T-helper 22 cell (primary cell): Measurements from ENCODE around the gene UBE2I.
A peak's percentile ranks its signal among the peaks of the same experiment; 100 is the strongest.

Experiments used
- DNase-seq: peaks from one replicate; pipeline ENCODE4 v3.0.0-alpha.2; 2020; ENCODE audit warnings: low read depth

UBE2I gene

DNA sequence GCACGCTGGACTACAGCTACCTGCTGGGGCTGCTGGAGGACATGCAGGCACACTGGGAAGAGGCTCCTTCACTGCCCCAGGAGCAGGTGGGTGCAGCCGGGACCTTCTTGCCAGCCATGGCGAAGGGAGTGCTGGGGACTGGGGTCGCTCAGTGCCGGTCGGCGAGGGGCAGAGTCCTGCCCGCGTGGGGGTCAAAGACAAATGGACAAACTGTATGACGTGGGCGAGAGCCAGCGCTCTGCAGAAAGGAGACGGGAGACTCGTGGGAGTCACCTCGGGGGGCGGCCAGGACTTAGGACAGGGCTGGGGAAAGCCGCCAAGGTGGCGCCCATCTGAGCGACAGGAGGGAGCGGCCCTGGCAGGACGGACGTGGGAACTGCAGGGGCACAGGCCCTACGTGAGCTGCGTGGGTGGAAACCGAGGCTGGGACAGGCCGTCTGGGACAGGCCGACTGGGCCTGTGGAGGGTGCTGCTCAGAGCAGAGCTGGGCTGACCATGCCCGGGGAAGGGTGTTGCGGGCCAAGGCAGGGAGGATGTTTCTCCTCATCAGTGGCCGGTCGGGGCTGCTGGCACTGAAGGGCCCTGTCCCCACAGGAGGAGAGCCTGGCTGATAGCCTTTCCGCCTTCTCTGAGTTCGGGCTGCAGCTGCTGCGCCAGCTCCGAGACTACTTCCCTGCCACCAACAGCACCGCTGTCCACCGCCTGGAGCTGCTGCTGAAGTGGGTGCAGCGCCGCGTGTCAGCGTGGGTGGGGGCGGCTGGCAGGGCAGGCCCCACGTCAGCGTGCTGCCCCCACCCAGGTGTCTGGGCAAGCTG, 34.2 kb downstream of the UBE2I start:
- DNase-seq, result no peak

DNA sequence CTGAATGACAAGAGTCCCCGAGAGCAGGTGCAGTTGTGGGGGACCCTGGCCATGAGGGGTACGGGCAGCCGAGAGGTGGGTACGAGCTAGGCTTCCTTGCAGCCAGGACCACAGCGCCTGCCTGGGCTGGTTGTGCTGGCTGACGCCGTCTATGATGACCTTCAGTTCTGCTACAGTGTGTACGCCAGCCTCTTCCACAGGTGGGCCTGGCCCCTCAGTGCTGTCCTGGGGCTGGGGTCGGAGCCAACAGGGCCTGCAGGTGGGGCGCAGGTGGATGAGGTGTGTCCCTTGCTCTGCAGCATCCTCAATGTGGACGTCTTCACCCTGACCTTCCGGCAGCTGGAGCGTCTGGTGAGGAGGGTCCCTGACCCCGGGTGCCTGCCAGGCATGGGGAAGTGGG, 35.1 kb downstream of the UBE2I start:
- no peak for DNase-seq

DNA sequence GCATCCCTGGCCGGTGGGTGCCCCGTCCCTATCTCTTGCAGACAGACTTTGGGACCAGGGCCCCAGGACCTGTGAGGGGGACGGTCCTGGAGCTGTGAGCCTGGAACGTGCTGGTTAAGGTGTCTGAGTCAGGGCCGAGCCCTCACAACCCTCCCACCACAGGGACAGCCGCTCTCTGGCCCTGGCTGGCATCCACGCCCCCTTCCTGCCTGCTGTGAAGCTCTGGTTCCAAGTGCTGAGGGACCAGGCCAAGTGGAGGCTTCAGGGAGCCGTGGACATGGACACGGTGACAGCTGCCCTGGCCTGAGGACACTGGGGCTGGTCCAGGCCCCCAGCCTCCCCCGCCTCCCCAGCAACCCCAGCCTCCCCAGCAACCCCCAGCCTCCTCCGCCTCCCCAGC, 35.7 kb downstream of the UBE2I start:
- DNase-seq, result no peak

DNA sequence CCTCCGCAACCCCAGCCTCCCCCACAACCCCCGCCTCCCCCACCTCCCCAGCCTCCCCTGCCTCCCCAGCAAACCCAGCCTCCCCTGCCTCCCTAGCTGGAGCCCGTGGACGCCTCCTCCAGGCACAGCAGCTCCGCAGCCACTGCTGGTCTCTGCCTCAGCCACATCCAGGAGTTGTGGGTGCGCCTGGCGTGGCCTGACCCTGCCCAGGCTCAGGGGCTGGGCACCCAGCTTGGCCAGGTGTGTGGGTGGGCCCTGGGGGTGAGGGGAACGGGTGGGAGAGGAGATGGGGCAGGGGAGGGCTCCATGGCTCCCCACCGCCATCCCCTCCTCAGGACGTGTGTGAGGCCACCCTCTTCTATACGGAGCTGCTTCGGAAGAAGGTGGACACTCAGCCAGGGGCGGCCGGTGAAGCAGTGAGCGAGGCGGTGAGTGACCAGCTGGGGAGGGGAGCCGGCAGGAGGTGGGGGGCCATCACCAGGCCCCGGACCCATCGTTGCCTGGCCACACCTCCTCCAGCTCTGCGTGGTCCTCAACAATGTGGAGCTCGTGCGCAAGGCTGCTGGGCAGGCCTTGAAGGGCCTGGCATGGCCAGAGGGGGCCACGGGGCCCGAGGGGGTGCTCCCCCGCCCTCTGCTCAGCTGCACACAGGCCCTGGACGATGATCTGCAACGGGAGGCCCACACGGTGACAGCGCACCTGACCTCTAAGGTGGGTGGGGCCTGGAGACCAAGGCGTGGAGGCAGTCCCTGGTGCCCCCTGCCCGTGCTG, 36.4 kb downstream of the UBE2I start:
- no peak for DNase-seq

DNA sequence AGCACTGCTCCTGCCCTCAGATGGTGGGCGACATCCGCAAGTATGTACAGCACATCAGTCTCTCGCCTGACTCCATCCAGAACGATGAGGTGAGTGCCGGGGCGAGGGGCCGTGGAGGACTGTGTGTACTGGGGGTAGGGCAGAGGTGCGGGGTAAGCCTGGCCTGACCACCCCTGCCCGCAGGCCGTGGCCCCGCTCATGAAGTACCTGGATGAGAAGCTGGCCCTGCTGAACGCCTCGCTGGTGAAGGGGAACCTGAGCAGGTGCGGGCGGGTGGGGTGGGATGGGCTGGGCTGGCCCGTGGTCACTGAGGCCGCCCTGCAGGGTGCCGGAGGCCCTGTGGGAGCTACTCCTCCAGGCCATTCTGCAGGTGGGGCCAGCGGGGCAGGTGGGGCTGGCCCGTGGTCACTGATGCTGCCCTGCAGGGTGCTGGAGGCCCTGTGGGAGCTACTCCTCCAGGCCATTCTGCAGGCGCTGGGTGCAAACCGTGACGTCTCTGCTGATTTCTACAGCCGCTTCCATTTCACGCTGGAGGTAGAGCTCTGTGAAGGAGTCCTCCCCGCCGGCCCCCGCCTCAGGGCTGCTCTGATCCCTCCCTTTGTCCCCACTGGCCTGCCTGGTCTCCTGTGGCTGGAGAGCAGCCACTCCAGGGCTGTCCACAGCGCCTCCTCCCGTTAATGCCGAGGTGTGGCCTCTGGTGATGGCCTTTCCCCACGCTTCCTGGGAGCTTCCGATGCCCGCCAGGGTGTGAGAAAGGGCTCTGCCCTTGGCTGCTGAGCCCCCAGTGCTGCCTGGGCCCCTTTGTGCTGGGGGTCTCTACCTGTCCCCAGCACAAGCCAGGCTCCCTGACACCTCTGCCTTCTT, 37.2 kb downstream of the UBE2I start:
- no peak for DNase-seq

GRCh38 chr16:1347286-1347855, 37.9 kb downstream of the UBE2I start:
- no peak for DNase-seq

DNA sequence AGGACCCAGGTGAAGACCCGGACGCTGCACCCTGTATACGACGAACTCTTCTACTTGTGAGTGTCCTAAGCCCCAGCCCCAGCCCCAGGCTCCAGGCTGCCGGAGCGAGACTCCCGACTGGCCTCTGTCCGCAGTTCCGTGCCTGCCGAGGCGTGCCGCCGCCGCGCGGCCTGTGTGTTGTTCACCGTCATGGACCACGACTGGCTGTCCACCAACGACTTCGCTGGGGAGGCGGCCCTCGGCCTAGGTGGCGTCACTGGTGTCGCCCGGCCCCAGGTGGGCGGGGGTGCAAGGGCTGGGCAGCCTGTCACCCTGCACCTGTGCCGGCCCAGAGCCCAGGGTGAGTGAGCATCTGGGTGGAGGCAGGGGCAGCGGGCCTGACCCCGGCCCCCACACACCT, 38.5 kb downstream of the UBE2I start:
- no peak for DNase-seq

- DNase-seq, result no peak
Measured at GRCh38 chr16:1348441-1348840, 39.0 kb downstream of the UBE2I start.

- DNase-seq, result no peak
Measured at GRCh38 chr16:1348926-1349325, 39.5 kb downstream of the UBE2I start.

DNA sequence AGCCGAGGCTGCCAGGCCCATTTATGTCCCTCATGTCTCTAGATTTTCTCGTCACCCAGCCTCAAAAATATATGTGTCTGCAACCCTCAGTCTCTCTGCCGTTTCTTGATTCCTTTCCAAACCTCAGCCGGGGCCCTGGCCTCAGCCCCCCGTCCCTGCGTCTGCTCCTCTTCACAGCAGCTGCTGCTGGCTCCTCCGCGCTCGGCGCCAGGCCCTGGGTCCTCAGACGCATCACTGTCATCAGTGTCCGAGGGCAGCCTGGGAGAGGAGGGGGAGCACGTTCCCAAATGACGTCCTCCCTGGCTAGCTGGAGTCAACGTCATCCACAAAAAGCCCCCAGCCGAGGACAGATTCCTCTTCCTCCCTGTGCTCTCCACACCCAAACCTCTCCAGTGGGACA, 39.9 kb downstream of the UBE2I start:
- DNase-seq, result no peak

DNA sequence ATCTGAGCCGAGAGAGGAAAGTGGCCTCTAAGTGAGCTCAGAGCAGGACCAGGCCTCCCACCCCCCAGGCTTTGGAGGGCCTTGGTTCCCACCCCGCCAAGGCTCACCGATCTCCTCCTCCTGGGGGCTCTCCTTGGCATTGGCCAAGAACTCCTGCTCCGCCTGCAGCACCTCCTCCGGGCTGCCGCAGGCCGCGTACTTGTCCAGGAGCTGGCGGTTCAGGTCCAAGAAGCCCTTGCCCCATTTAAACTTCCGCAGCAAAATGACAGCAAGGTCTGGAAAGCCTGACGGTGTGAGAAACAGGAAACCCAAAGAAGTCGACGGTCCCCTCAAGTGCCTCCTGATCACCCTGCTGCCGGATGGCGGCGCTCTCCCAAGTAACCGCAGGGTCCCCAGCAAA, 40.5 kb downstream of the UBE2I start:
- no peak for DNase-seq

DNA sequence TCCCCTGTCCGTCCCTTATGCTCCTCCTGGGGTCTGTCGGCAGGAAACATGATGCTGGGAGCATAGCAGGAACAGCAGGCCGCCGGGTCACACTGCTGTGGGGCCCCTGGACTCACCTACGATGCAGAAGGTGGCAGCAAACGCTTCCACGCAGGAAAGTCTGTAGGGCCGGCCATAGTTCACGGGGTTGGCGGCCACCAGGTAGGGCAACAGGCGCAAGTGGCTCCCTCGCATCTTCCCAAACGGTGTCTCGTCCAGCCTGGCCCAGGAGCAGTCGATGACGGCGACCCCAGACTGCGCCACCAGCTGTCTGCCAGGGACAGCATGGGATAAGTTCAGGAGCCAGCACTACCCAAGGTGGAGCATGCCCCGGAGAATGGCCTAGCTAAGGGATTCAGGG, 41.3 kb downstream of the UBE2I start:
- DNase-seq, result no peak

DNA sequence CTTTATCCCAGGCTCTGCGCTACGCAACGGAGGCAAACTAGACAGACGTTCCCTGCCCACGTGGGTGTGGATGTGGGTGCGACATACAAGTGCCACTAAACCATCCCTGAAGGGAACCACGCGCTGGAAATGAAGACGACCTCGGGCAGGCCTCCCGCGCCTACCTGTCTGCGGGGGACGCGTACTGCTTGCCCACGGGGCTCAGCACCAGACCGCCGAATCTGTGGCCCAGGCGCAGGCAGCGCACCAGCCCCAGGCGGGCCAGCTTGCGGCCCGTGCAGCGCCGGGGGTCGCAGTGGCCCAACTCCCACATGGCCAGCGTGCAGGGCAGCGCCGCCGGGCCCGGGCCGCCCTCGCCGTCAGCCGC, 41.8 kb downstream of the UBE2I start:
- no peak for DNase-seq

- DNase-seq, result peak; percentile 76
Measured at GRCh38 chr16:1351582-1352362, 42.3 kb downstream of the UBE2I start, which contains the start of the genes GNPTG and TSR3. GNPTG (plus strand) TSS chr16:1351931; CDS start chr16:1351966, 35 bp downstream. TSR3 (minus strand) TSS chr16:1351878; CDS start chr16:1351804, 74 bp downstream.

GRCh38 chr16:1354815-1355540, 45.5 kb downstream of the UBE2I start:
- no peak for DNase-seq

DNA sequence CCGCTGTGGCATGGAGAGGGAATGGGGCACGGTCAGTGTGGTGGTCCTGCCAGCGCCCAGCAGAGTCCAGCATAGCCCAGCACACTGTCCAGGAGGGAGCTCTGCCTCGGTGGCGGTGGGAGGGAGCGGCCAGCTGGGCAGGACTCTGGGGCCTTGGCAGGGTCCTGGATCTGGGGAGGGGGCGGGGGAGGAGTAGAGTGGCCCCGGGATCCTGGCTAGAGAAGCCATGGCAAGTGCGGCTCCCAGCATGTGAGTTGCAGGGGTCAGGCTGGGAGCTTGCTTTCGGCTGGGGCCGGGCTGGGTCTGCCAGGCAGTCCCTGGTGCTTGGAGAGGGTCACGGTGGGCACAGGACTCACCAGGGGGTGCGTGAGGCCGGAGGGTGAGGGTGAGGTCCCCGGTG, 46.2 kb downstream of the UBE2I start:
- DNase-seq, result no peak

- DNase-seq, result no peak
Measured at GRCh38 chr16:1356061-1356900, 46.8 kb downstream of the UBE2I start.

DNA sequence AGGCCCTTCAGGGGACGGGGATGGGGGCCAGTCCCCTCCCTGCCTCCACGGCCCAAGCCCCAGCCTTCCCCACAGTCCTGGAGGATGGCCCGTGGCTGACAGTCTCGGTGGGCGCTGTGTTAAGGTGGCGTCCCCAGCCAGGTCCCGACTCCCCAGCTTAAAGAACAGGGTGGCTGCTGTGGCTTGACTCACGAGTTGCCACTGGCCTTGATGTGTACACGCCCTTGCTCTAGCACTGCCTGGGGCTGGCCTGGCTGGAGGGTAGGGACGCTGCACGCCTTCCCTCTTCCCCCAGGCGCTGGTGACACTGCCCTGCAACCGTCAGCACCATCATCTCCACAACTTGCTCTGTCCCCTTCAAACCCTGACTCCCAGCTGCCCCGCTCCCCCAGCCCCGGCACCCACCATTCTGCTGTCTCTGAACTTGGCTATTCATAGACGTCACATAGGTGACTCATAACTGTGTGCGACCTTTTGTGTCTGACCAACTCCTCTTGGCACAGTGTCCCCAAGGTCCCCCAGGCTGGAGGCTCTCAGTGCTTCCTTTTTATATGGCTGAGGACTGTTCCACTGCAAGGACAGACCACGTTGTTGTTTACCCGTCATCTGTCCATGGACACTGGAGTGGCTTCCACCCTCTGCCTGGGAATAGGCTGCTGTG, 48.6 kb downstream of the UBE2I start:
- no peak for DNase-seq
